ENCODE measurements around the gene XXYLT1. TPM values are rescaled to one million over a fixed set of nuclear protein-coding genes. Genes with fewer than 3 reads are reported as not detected.

The XXYLT1 gene
- total RNA-seq, 1 donor, result 21.0 TPM

- no peak for TF ChIP-seq CTCF (IDR thresholded peaks at IDR 0.05; ENCODE audit: insufficient read depth, low read length)
- H3K4me3 ChIP-seq (ENCODE audit: low read depth, low read length), result no peak overlapping the region
- peak; percentile 87 for DNase-seq (ENCODE audit: low read depth)
Observed at GRCh38 chr3:195150181-195151118, 120.5 kb downstream of the XXYLT1 start.

GRCh38 chr3:195149292-195150030 lies 121.5 kb downstream of the XXYLT1 start:
- no peak overlapping the region for H3K4me3 ChIP-seq (ENCODE audit: low read depth, low read length)
- DNase-seq (ENCODE audit: low read depth), result no peak
- TF ChIP-seq CTCF (IDR thresholded peaks at IDR 0.05; ENCODE audit: insufficient read depth, low read length), result no peak

GRCh38 chr3:195148549-195148948 lies 122.4 kb downstream of the XXYLT1 start:
- DNase-seq (ENCODE audit: low read depth), result no peak
- TF ChIP-seq CTCF (IDR thresholded peaks at IDR 0.05; ENCODE audit: insufficient read depth, low read length), result no peak

GRCh38 chr3:195147649-195148080 lies 123.3 kb downstream of the XXYLT1 start:
- no peak overlapping the region for H3K4me3 ChIP-seq (ENCODE audit: low read depth, low read length)
- no peak for TF ChIP-seq CTCF (IDR thresholded peaks at IDR 0.05; ENCODE audit: insufficient read depth, low read length)
- DNase-seq (ENCODE audit: low read depth), result peak; percentile 74

More at GRCh38 chr3:195148549-195148948, 122.4 kb downstream of the XXYLT1 start:
- H3K4me3 ChIP-seq (ENCODE audit: low read depth, low read length), result no peak overlapping the region

- peak; percentile 29 for DNase-seq (ENCODE audit: low read depth)
- no peak overlapping the region for H3K4me3 ChIP-seq (ENCODE audit: low read depth, low read length)
- TF ChIP-seq CTCF (IDR thresholded peaks at IDR 0.05; ENCODE audit: insufficient read depth, low read length), result no peak
Observed at GRCh38 chr3:195146131-195146530, 124.8 kb downstream of the XXYLT1 start.

- no peak for DNase-seq (ENCODE audit: low read depth)
- no peak for TF ChIP-seq CTCF (IDR thresholded peaks at IDR 0.05; ENCODE audit: insufficient read depth, low read length)
- H3K4me3 ChIP-seq (ENCODE audit: low read depth, low read length), result no peak overlapping the region
Observed at GRCh38 chr3:195145579-195145978, 125.4 kb downstream of the XXYLT1 start.
